A549 (cell line): ENCODE data around the gene CASTOR1. TPM values are rescaled to one million over a fixed set of nuclear protein-coding genes. Genes with fewer than 3 reads are reported as not detected.

ENCODE experiments used
- ATAC-seq, 2 experiments: fragments of 200-7000 bp in 1 of 2; fragments of >200 bp in 1 of 2; cut with Nextera tagmentation in 1 of 2; cut with Tn5 transposase in 1 of 2; 3 replicates each; pipeline versions ENCODE4 v1.8.0 to v1.9.1; 2018 to 2020; ENCODE audit warnings: mild to moderate bottlenecking in 1 of 2, moderate library complexity in 1 of 2
- CTCF ChIA-PET: fragments of 300-600 bp; sonication (Branson Sonifier 250); formaldehyde crosslinking; extraction: SDS; loops from one replicate; lab custom pipeline; 2021; ENCODE audit warnings: antibody characterized with exemption, inconsistent platforms; lab: Yijun Ruan, JAX
- POLR2A ChIA-PET: fragments of 350-600 bp; formaldehyde crosslinking; extraction: SDS; loops from one replicate; lab custom pipeline; 2021; ENCODE audit warnings: antibody characterized with exemption, inconsistent platforms; lab: Yijun Ruan, JAX
- DNase-seq, 2 experiments: peaks; one replicate each; pipeline versions ENCODE4 v3.0.0 to v3.0.0-alpha.2; 2011 to 2016; ENCODE audit warnings: low read depth in 1 of 2, low spot score in 1 of 2
- FAIRE-seq: peaks from 2 replicates; lab custom pipeline; 2011; peaks lifted over from hg19 to GRCh38; lab: Jason Lieb, UNC
- H3K27ac ChIP-seq, 2 experiments: fragments of >200 bp; sonication (Bioruptor Twin); formaldehyde crosslinking; 3 replicates each; pipeline ENCODE4 v1.5.1; 2016 to 2017
- H3K4me1 ChIP-seq: fragments of >200 bp; sonication (Bioruptor Twin); formaldehyde crosslinking; 3 replicates; pipeline ENCODE4 v1.6.1; 2016
- H3K4me2 ChIP-seq: fragments of >200 bp; sonication (Bioruptor Twin); formaldehyde crosslinking; 3 replicates; pipeline ENCODE4 v1.6.1; 2016
- H3K4me3 ChIP-seq: fragments of >200 bp; sonication (Bioruptor Twin); formaldehyde crosslinking; 3 replicates; pipeline ENCODE4 v1.5.1; 2016
- H3K9me3 ChIP-seq: fragments of >200 bp; sonication (Bioruptor Twin); formaldehyde crosslinking; 3 replicates; pipeline ENCODE4 v1.6.1; 2016
- BHLHE40 ChIP-seq: IDR thresholded peaks from 2 replicates; pipeline ENCODE4 v1.6.1; 2012; ENCODE audit warnings: low read depth, low read length, inconsistent platforms
- CBX2 ChIP-seq: fragments of 200-600 bp; sonication (generic); IDR thresholded peaks from 2 replicates; pipeline ENCODE4 v1.6.1; 2016; ENCODE audit warnings: low read depth, mild to moderate bottlenecking, borderline replicate concordance
- E2F6 ChIP-seq: IDR thresholded peaks from 2 replicates; pipeline ENCODE4 v1.6.1; 2012; ENCODE audit warnings: low read depth, borderline replicate concordance
- EP300 ChIP-seq, 2 experiments: fragments of >200 bp; sonication (Bioruptor Twin); formaldehyde crosslinking; IDR thresholded peaks; 2 replicates in 1 of 2; 3 replicates in 1 of 2; pipeline ENCODE4 v1.6.1; 2016 to 2017
- GATA3 ChIP-seq: IDR thresholded peaks from 2 replicates; pipeline ENCODE4 v1.6.1; 2012; ENCODE audit warnings: borderline replicate concordance
- HDAC2 ChIP-seq: fragments of 200-600 bp; sonication (generic); IDR thresholded peaks from 2 replicates; pipeline ENCODE4 v1.6.1; 2016
- HOXB13 ChIP-seq: fragments of 250-450 bp; sonication (Bioruptor Pico); IDR thresholded peaks from 2 replicates; pipeline ENCODE4 v1.5.0; 2020; ENCODE audit warnings: low read depth, mild to moderate bottlenecking, moderate library complexity
- JUN ChIP-seq, 2 experiments: fragments of >200 bp; sonication (Bioruptor Twin); formaldehyde crosslinking; IDR thresholded peaks; 2 replicates in 1 of 2; 3 replicates in 1 of 2; pipeline ENCODE4 v1.6.1; 2016 to 2017
- JUNB ChIP-seq: fragments of >200 bp; sonication (Bioruptor Twin); formaldehyde crosslinking; IDR thresholded peaks from 2 replicates; pipeline ENCODE4 v1.6.1; 2016
- KDM5A ChIP-seq: fragments of 200-600 bp; sonication (generic); IDR thresholded peaks from 2 replicates; pipeline ENCODE4 v1.6.1; 2016; ENCODE audit warnings: antibody characterized with exemption, mild to moderate bottlenecking
- MAFK ChIP-seq: fragments of 450-650 bp; IDR thresholded peaks from 2 replicates; pipeline ENCODE4 v1.6.1; 2014; ENCODE audit not compliant: partially characterized antibody
- MAX ChIP-seq: IDR thresholded peaks from 2 replicates; pipeline ENCODE4 v1.6.1; 2012
- MAZ ChIP-seq: fragments of 150-350 bp; IDR thresholded peaks from 2 replicates; pipeline ENCODE4 v1.6.1; 2014; ENCODE audit warnings: antibody characterized with exemption, low read depth, low read length, borderline replicate concordance
- MYC ChIP-seq: IDR thresholded peaks from 2 replicates; pipeline ENCODE4 v1.6.1; 2012; ENCODE audit warnings: mild to moderate bottlenecking, inconsistent platforms, low read length, improper control_type of control experiment, borderline replicate concordance
- NPAS2 ChIP-seq: fragments of 250-450 bp; sonication (Bioruptor Pico); IDR thresholded peaks from 2 replicates; pipeline ENCODE4 v1.8.0; 2022; ENCODE audit warnings: mild to moderate bottlenecking, moderate library complexity, borderline replicate concordance
- PHF8 ChIP-seq: fragments of 200-600 bp; sonication (generic); IDR thresholded peaks from 2 replicates; pipeline ENCODE4 v1.6.1; 2016; ENCODE audit warnings: low read depth, mild to moderate bottlenecking, antibody characterized with exemption, moderate library complexity, borderline replicate concordance
- POLR2AphosphoS2 ChIP-seq: conservative IDR thresholded peaks from 2 replicates; pipeline ENCODE4 v1.6.1; 2012; ENCODE audit warnings: low read length, improper control_type of control experiment, inconsistent platforms
- RAD21 ChIP-seq, 2 experiments: fragments of >200 bp in 1 of 2; sonication (Bioruptor Twin) in 1 of 2; formaldehyde crosslinking in 1 of 2; IDR thresholded peaks in 1 of 2; conservative IDR thresholded peaks in 1 of 2; 2 replicates in 1 of 2; 3 replicates in 1 of 2; pipeline ENCODE4 v1.6.1; 2012 to 2018; ENCODE audit warnings: inconsistent platforms in 1 of 2
- RARB ChIP-seq: fragments of 250-450 bp; sonication (Bioruptor Pico); IDR thresholded peaks from 2 replicates; pipeline ENCODE4 v1.8.0; 2021; ENCODE audit warnings: mild to moderate bottlenecking, moderate library complexity
- RCOR1 ChIP-seq: fragments of 150-350 bp; IDR thresholded peaks from 2 replicates; pipeline ENCODE4 v1.6.1; 2014; ENCODE audit warnings: antibody characterized with exemption, low read length, low read depth
- ZFP36 ChIP-seq: fragments of 450-650 bp; IDR thresholded peaks from 2 replicates; pipeline ENCODE4 v1.6.1; 2014; ENCODE audit warnings: borderline replicate concordance; ENCODE audit not compliant: partially characterized antibody
- ZNF302 ChIP-seq: fragments of 250-450 bp; sonication (Bioruptor Pico); IDR thresholded peaks from 2 replicates; pipeline ENCODE4 v1.9.0; 2021; ENCODE audit warnings: inconsistent platforms, mild to moderate bottlenecking, moderate library complexity
- ZSCAN20 ChIP-seq: fragments of 250-450 bp; sonication (Bioruptor Pico); IDR thresholded peaks from 2 replicates; pipeline ENCODE4 v1.8.0; 2022; ENCODE audit warnings: mild to moderate bottlenecking, moderate library complexity
- WGBS: methylation state at CpG from one replicate; pipeline ENCODE4 v1.1.6; 2017; ENCODE audit errors: missing lambda C conversion rate; 5-methylcytosine and 5-hydroxymethylcytosine counted together
- polyA plus RNA-seq, 4 experiments: library from polyadenylated mRNA; depleted of rRNA in 3 of 4; stranded (reverse); fragments of >200 nt; fragmentation: RNase III in 1 of 4; extraction: RNeasy Plus Mini Kit Qiagen cat#74134 plus additional on column Dnase treatment in 1 of 4; gene quantifications; 2 replicates in 3 of 4; 3 replicates in 1 of 4; pipeline ENCODE4 v1.2.3, GENCODE V29; 2011 to 2017
- TF ChIP-seq, protein P1 (sequence below): IDR thresholded peaks from 2 replicates; pipeline ENCODE4 v1.6.1; 2012
- TF ChIP-seq, protein P2 (sequence below): fragments of >200 bp; sonication (Bioruptor Twin); formaldehyde crosslinking; IDR thresholded peaks from 2 replicates; pipeline ENCODE4 v1.6.1; 2016

CASTOR1 gene
- polyA plus RNA-seq, 2 of the 4 experiments (the other 2 are of a cell fraction), result 4.7 to 12.2 TPM

DNA sequence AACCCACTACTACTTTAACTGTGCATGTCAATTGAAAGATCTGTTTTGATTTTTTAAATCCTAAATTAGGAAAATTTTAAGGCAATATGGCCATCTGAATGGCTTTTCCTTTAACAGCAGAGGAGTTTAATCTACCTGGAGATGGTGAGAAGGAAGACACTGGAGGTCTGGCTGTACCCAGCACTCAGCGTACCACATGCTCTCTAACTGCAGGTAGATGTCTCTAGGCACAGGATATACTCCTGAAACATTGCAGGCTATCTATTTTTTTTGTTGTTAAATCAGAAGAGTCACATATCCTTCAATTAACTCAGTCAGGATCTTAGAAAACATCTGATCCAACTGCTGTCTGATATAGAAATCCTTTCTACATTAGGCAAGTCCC, 17.3 kb upstream of the CASTOR1 start:
- Histone ChIP-seq H3K4me1 (peaks cover 16% of the 10 kb centered on the region), H3K9me3 (no peaks in the 10 kb centered on the region), H3K4me3 (no peak overlapping the region), H3K4me2 (no peak overlapping the region; the same call in 2 of the 3 replicates), H3K27ac (no peak overlapping the region)
- ChIA-PET POLR2A (no interaction called here), CTCF (no interaction called here)
- no peak for DNase-seq
- no peak for FAIRE-seq
- no peak for TF ChIP-seq MAFK
- 89% methylated on average over 1 of the region's 1 CpG for WGBS
- no peak for ATAC-seq

GRCh38 chr22:30305906-30306626, 16.8 kb upstream of the CASTOR1 start:
- peaks cover 11% of the 10 kb centered on the region for H3K4me1 ChIP-seq
- H3K27ac ChIP-seq, result 0 out of 6 replicates have a peak overlapping the region, but pooled peaks of 1 of the 2 experiments have one; percentile 32
- H3K9me3 ChIP-seq, result no peaks in the 10 kb centered on the region
- DNase-seq (no peak), FAIRE-seq (no peak), ATAC-seq (no peak)
- WGBS, result 72% methylated on average over 3 of the region's 3 CpGs
- H3K4me2 ChIP-seq, result no peak overlapping the region; the same call in 2 of the 3 replicates
- CTCF ChIA-PET, result no interaction called here
- TF ChIP-seq CBX2, result no peak
- no peak for TF ChIP-seq E2F6
- TF ChIP-seq, protein P1, sequence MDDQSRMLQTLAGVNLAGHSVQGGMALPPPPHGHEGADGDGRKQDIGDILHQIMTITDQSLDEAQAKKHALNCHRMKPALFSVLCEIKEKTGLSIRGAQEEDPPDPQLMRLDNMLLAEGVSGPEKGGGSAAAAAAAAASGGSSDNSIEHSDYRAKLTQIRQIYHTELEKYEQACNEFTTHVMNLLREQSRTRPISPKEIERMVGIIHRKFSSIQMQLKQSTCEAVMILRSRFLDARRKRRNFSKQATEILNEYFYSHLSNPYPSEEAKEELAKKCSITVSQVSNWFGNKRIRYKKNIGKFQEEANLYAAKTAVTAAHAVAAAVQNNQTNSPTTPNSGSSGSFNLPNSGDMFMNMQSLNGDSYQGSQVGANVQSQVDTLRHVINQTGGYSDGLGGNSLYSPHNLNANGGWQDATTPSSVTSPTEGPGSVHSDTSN, result no peak
- TF ChIP-seq ZSCAN20 (CRISPR knock-in tag), result no peak
- TF ChIP-seq RCOR1, result no peak
- TF ChIP-seq ZFP36, result no peak
- TF ChIP-seq MAZ, result no peak
- TF ChIP-seq NPAS2 (CRISPR knock-in tag), result no peak
- TF ChIP-seq HOXB13 (CRISPR knock-in tag), result no peak
- TF ChIP-seq, protein P2, sequence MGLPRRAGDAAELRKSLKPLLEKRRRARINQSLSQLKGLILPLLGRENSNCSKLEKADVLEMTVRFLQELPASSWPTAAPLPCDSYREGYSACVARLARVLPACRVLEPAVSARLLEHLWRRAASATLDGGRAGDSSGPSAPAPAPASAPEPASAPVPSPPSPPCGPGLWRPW, result no peak
- TF ChIP-seq BHLHE40, result no peak
- TF ChIP-seq EP300 (IDR thresholded peaks at IDR 0.05), result no peak
- TF ChIP-seq ZNF302, result no peak
- TF ChIP-seq JUN (IDR thresholded peaks at IDR 0.05), result no peak
- H3K4me3 ChIP-seq, result no peak overlapping the region
- POLR2A ChIA-PET, result no interaction called here

- no peak overlapping the region for H3K4me3 ChIP-seq
- FAIRE-seq, result no peak
- no peak; a peak in 1 of 6 replicates for ATAC-seq
- ChIA-PET POLR2A (no interaction called here), CTCF (no interaction called here)
- no peaks in the 10 kb centered on the region for H3K9me3 ChIP-seq
- DNase-seq, result no peak
- WGBS, result 57% methylated on average over 3 of the region's 4 CpGs
- peaks cover 9% of the 10 kb centered on the region for H3K4me1 ChIP-seq
- TF ChIP-seq KDM5A (no peak), ZSCAN20 (CRISPR knock-in tag) (no peak), RARB (CRISPR knock-in tag) (no peak), POLR2AphosphoS2 (no peak), ZNF302 (no peak), JUNB (no peak), RAD21 (conservative IDR thresholded peaks at IDR 0.05 in 1 of 2, IDR thresholded peaks at IDR 0.05 in 1 of 2) (no peak), NPAS2 (CRISPR knock-in tag) (no peak), CBX2 (no peak), GATA3 (no peak), HDAC2 (no peak), PHF8 (no peak), RCOR1 (no peak), MAX (no peak), MYC (no peak)
- TF ChIP-seq, protein P1, result no peak
- H3K4me2 ChIP-seq, result no peak overlapping the region
- H3K27ac ChIP-seq, result 0 out of 6 replicates have a peak overlapping the region, but pooled peaks of 1 of the 2 experiments have one; percentile 32
Measured at GRCh38 chr22:30305519-30305905, 16.2 kb upstream of the CASTOR1 start.
